Daoy (cell line): ENCODE measurements around the gene STX18. TPM values are rescaled to one million over a fixed set of nuclear protein-coding genes. Genes with fewer than 3 reads are reported as not detected.

Source experiments
- DNase-seq: peaks from one replicate; pipeline ENCODE4 v3.0.0-alpha.2; 2015; ENCODE audit warnings: low read depth
- total RNA-seq: library from RNA; depleted of rRNA; stranded (reverse); fragments of >200 nt; shearing (Covaris generic); gene quantifications from 2 replicates; pipeline ENCODE4 v1.2.3, GENCODE V29; 2014

The STX18 gene
- total RNA-seq, 1 experiment from 2014 or later: 48.1 TPM

- no peak for DNase-seq
Observed at GRCh38 chr4:4419896-4420295, 122.0 kb downstream of the STX18 start.

- no peak for DNase-seq
Observed at GRCh38 chr4:4418676-4419390, 123.0 kb downstream of the STX18 start.

GRCh38 chr4:4417886-4418285, 124.0 kb downstream of the STX18 start:
- DNase-seq: no peak

GRCh38 chr4:4416981-4417380, 124.9 kb downstream of the STX18 start:
- DNase-seq: no peak

- DNase-seq: no peak
Observed at GRCh38 chr4:4415806-4416805, 125.7 kb downstream of the STX18 start.

- no peak for DNase-seq
Observed at GRCh38 chr4:4415107-4415805, 126.6 kb downstream of the STX18 start.

GRCh38 chr4:4413806-4414205, 128.0 kb downstream of the STX18 start:
- DNase-seq: no peak

GRCh38 chr4:4413373-4413725, 128.5 kb downstream of the STX18 start:
- no peak for DNase-seq

GRCh38 chr4:4412641-4413372, 129.0 kb downstream of the STX18 start:
- no peak for DNase-seq

GRCh38 chr4:4411906-4412305, 129.9 kb downstream of the STX18 start:
- no peak for DNase-seq

GRCh38 chr4:4410271-4410670, 131.6 kb downstream of the STX18 start:
- no peak for DNase-seq

- DNase-seq: no peak
Observed at GRCh38 chr4:4409416-4410115, 132.3 kb downstream of the STX18 start.

GRCh38 chr4:4408576-4409335, 133.1 kb downstream of the STX18 start:
- DNase-seq: no peak

GRCh38 chr4:4408132-4408523, 133.7 kb downstream of the STX18 start:
- DNase-seq: no peak

- no peak for DNase-seq
Observed at GRCh38 chr4:4407299-4408131, 134.3 kb downstream of the STX18 start.

- DNase-seq: no peak
Observed at GRCh38 chr4:4406455-4407298, 135.2 kb downstream of the STX18 start.

- no peak for DNase-seq
Observed at GRCh38 chr4:4405358-4405962, 136.4 kb downstream of the STX18 start.

- peak; percentile 72 for DNase-seq
Observed at GRCh38 chr4:4402966-4403365, 138.9 kb downstream of the STX18 start.
